Mucosa of descending colon (tissue), 3 donors: Measurements from ENCODE around the gene TDRD12. TPM values are rescaled to one million over a fixed set of nuclear protein-coding genes. Genes with fewer than 3 reads are reported as not detected.

ENCODE experiments used
- ATAC-seq: fragments of 200-7000 bp; cut with Tn5 transposase; one replicate; pipeline ENCODE4 v1.9.1; 2020; ENCODE audit warnings: mild to moderate bottlenecking, moderate library complexity
- DNase-seq, 3 donors: peaks; one replicate each; pipeline ENCODE4 v3.0.0-alpha.2; 2020
- H3K36me3 ChIP-seq: fragments of 200-600 bp; one replicate; pipeline ENCODE4 v1.8.0; 2021; ENCODE audit warnings: low read depth, mild to moderate bottlenecking
- H3K4me1 ChIP-seq: fragments of 200-600 bp; one replicate; pipeline ENCODE4 v1.8.0; 2021; ENCODE audit warnings: low read depth, mild to moderate bottlenecking
- H3K4me3 ChIP-seq: fragments of 200-600 bp; one replicate; pipeline ENCODE4 v1.8.0; 2021; ENCODE audit warnings: mild to moderate bottlenecking
- H3K9me3 ChIP-seq: fragments of 200-600 bp; one replicate; pipeline ENCODE4 v1.8.0; 2021; ENCODE audit warnings: mild to moderate bottlenecking
- CTCF ChIP-seq: fragments of 200-600 bp; IDR thresholded peaks from one replicate; pipeline ENCODE4 v1.8.0; 2022; ENCODE audit warnings: antibody characterized with exemption, mild to moderate bottlenecking
- intact Hi-C, 2 donors: fragments of 100-400 bp; cut with DNase I in 1 of 2; cut with micrococcal nuclease in 1 of 2; formaldehyde crosslinking; loops; one replicate each; pipeline versions ENCODE4 v1.11.0 to v1.11.1; 2022; cut with DNase I, micrococcal nuclease
- total RNA-seq, 3 donors: library from RNA; stranded (reverse); fragmentation: NEBNext Ultra II Directional in 2 of 3; extraction: Animal tissue kit (Norgen Biotek cat#: 25700) in 2 of 3; gene quantifications; one replicate each; pipeline versions ENCODE4 v1.2.1 to v1.2.4, GENCODE V29; 2021 to 2023
- donor health status: DM: no; HTN: no; CAD: no; lungs with moderate emphysema.
- donor health status: DM: no; HTN: no; CAD: no.
- donor health status: DM: no; HTN: yes; CAD: no.

Gene TDRD12
- total RNA-seq, 3 donors from 2014 or later, result 0.31 to 0.47 TPM; not detected in 1

- no peak for TF ChIP-seq CTCF
- no peak for DNase-seq
- intact Hi-C loops, result no loop called here
- no peak for ATAC-seq
- H3K4me3 ChIP-seq, result no peak overlapping the region
- H3K9me3 ChIP-seq, result no peaks in the 10 kb centered on the region
- H3K4me1 ChIP-seq, result peaks cover 8% of the 10 kb centered on the region
- no peaks in the 10 kb centered on the region for H3K36me3 ChIP-seq
These were observed 151.4 kb downstream of the TDRD12 start for GRCh38 chr19:32870981-32871451.

DNA sequence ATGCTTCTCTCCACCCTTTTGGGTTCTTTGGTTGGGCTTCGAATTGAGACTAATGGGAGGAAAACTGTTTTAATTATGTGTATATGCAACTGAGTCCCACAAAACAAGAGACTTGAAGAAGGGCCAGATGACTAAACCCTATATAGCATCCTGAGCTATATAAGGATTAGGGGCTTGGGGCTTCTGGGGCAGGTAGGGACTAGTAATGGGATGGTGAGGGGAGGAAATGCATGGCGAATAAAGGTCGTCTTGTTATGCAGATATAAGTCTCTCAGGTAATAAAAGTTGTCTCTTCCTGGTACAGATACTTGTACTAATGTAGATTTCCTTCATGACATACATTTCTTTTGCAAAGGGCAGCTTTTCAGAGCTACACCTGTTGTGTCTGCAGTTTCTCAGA is 152.8 kb downstream of the TDRD12 start:
- no peak for TF ChIP-seq CTCF
- intact Hi-C loops, result no loop called here
- peaks cover 19% of the 10 kb centered on the region for H3K4me1 ChIP-seq
- H3K4me3 ChIP-seq, result no peak overlapping the region
- no peaks in the 10 kb centered on the region for H3K9me3 ChIP-seq
- DNase-seq, result no peak
- no peaks in the 10 kb centered on the region for H3K36me3 ChIP-seq
- no peak for ATAC-seq

DNA sequence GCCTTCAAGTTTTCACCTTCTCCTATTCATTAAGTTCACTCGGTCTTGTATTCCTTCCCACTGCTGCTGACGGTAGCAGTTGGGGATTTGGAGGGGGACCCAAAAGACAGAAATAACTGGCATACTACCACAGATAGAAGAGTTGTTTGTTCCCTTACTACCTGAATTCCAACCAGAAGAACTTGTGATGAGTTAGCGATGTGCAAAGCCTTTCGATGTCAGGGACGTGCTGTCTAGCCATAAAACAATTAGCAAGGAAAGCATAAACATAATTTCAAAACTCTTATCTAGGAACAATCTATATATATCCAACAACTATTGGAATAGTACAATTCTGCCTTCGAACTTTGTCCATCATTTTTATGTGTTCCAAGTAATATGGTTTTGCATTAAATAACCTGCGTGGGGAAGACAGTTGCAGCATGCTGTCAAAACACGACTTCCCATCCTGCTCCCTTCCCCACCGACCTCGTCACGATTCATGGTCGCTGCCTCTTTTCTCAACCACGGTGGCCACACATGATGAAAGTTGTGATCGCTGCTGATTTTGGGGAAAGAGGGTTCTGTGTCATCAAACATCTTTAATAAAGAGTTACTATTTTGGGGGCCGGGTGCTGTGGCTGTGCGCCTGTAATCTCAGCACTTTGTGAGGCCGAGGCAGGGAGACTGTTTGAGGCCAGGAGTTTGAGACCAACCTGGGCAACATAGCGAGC is 153.8 kb downstream of the TDRD12 start:
- Histone ChIP-seq H3K4me3 (no peak overlapping the region), H3K36me3 (no peaks in the 10 kb centered on the region), H3K4me1 (peaks cover 19% of the 10 kb centered on the region), H3K9me3 (no peaks in the 10 kb centered on the region)
- intact Hi-C loops, result no loop called here
- ATAC-seq, result peak; percentile 49
- no peak for TF ChIP-seq CTCF
- DNase-seq, result no peak

- no peak overlapping the region for H3K4me3 ChIP-seq
- intact Hi-C loops, result no loop called here
- no peak for TF ChIP-seq CTCF
- H3K4me1 ChIP-seq, result peaks cover 19% of the 10 kb centered on the region
- no peak for DNase-seq
- H3K9me3 ChIP-seq, result no peaks in the 10 kb centered on the region
- no peaks in the 10 kb centered on the region for H3K36me3 ChIP-seq
- no peak for ATAC-seq
These were observed 155.0 kb downstream of the TDRD12 start for GRCh38 chr19:32874605-32875004.

- no peak overlapping the region for H3K4me3 ChIP-seq
- peaks cover 19% of the 10 kb centered on the region for H3K4me1 ChIP-seq
- no peaks in the 10 kb centered on the region for H3K36me3 ChIP-seq
- ATAC-seq (no peak), DNase-seq (peak in 1 of 3 donors; percentile 24)
- H3K9me3 ChIP-seq, result no peaks in the 10 kb centered on the region
- TF ChIP-seq CTCF, result no peak
- intact Hi-C loops, result no loop called here
These were observed 155.9 kb downstream of the TDRD12 start for GRCh38 chr19:32875428-32875827.
